ENCODE data around the gene EIF4A2.

DNA sequence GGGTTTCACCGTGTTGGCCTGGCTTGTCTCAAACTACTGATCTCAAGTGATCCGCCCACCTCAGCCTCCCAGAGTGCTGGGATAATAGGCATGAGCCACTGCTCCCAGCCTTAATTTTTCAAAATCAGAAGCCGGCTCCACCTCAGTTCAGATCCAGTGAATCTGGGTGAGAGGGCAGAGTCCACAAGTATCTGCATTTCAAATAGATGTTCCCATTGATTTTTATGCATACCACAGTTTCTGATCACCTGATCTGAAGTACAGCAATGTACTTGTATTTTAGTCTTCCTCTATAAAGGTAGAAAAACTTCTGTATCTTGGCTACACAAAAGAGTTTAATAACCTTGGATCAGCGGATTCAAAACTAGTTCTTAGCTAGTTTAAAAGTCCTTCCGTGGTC is 4.2 kb upstream of the EIF4A2 start:
- TF ChIP-seq POLR2A (IDR thresholded peaks at IDR 0.05): no peak
- TF ChIP-seq, protein P1, sequence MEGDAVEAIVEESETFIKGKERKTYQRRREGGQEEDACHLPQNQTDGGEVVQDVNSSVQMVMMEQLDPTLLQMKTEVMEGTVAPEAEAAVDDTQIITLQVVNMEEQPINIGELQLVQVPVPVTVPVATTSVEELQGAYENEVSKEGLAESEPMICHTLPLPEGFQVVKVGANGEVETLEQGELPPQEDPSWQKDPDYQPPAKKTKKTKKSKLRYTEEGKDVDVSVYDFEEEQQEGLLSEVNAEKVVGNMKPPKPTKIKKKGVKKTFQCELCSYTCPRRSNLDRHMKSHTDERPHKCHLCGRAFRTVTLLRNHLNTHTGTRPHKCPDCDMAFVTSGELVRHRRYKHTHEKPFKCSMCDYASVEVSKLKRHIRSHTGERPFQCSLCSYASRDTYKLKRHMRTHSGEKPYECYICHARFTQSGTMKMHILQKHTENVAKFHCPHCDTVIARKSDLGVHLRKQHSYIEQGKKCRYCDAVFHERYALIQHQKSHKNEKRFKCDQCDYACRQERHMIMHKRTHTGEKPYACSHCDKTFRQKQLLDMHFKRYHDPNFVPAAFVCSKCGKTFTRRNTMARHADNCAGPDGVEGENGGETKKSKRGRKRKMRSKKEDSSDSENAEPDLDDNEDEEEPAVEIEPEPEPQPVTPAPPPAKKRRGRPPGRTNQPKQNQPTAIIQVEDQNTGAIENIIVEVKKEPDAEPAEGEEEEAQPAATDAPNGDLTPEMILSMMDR (IDR thresholded peaks at IDR 0.05): no peak
